SW 1271 (cell line): ENCODE data around the gene NLRP10.

Experiments
- DNase-seq, 2 experiments: peaks; one replicate each; lab custom pipeline; 2025; lab: John Stamatoyannopoulos, UW

The NLRP10 gene

DNA sequence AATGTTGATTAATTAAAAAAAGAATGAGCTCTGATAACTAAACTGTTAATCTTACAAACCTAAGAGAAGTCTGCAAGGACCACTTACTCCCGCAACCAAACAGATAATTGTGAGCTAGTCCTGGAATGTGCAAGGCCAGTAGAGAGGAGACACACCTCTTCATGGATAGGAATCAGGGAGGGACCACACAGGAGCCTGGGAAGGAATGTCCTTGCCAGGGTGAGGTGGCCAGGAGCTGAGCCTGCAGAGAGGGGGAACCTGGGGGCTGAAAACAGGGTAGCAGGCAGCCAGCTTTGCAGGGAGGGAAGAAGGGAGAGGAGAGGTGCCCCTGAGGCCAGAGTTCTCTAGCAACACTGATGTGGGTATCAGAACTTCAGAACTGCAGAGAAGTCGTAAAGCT, 9.4 kb upstream of the NLRP10 start:
- DNase-seq, result no peak

DNA sequence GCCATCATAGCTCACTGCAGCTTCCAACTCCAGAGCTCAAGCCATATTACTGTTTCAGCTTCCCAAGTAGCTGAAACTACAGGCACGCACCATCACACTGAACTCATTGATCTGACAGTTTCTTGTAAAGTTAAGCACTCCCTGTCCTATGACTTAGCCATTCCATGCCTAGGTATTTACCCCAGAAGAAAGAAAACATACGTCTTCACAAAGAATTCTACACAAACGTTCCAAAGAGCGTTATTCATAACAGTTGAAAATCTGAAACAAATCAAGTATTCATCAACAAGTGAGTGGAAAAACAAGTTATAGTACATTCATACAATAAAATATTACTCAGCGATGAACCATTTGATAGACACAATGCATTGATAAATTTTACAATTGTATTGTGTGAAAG, 7.8 kb upstream of the NLRP10 start:
- DNase-seq, result no peak

DNA sequence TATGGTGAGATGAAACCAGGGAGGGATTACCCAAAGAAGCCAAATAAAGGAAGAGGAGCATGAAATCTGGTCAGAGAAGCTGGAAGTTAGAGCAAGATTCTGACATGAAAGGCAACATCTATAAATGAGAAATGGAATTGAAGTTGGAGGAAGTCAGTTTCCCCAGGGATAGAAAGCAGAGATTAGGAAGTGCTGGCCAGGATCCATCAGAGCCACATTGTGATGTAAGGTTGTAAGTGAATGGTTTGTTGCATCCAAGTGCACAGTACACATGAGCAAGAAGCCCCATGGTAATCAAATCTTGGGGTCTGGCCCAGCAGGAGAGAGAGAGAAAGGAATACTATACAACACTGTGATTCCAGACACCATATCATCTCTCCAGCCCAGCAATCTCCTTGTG, 6.6 kb upstream of the NLRP10 start:
- DNase-seq, result no peak

DNA sequence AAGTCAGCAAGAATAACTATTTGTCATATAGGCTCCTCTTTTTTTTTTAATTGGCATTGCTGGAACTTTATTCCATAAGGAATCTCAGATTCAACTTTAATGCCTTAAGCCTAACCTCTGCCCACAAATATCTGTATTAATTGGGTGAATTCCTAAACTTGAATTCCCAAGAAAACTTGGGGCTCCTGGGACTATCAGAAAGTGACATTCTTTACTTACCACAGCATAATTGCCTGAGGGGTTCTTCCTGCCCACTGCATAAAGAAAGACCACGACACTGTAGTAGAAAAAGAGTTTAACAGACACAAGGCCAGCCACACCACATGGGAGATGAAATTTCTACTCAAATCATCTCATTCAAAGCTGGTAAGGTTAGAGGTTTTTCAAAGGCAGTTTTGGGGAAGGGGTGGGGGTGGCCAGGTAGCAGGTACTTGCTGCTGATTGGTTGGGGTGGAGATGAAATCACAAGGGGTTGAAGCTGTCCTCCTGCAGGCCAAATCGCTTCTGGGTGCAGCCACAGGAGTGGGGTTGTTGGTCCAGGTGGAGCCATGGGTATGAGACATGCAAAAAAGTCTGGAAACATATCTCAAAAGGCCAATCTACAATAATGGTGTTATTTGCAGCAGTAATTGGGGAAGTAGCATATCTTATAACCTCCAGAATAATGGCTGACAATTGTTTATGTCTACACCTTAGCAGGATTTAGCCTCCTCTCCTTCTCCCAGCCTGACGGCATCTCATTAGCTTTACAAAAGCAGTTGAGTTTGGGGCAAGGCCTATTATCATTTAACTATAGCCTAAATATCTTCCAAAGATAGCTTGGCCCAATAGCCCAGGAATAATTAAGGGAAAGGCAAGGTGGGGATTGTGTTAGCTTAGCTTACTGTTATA, 4.8 kb upstream of the NLRP10 start:
- no peak for DNase-seq

DNA sequence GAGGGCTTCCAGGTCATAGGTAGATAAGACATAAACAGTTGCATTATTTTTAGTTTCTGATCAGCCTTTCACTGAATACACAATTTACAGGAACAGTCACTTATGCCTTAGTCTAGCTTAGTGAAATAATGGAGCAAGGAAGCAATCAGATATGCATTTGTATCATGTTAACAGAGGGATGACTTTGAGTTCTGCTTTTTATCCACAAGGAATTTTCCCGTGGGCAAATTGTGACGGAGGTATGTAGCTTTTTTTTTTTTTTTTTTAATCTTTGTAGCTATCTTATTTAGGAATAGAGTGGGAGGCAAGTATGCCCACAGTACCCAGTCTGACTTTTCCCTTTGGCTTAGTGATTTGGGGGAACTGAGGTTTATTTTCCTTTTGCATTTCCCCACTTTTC, 3.4 kb upstream of the NLRP10 start:
- DNase-seq, result no peak

DNA sequence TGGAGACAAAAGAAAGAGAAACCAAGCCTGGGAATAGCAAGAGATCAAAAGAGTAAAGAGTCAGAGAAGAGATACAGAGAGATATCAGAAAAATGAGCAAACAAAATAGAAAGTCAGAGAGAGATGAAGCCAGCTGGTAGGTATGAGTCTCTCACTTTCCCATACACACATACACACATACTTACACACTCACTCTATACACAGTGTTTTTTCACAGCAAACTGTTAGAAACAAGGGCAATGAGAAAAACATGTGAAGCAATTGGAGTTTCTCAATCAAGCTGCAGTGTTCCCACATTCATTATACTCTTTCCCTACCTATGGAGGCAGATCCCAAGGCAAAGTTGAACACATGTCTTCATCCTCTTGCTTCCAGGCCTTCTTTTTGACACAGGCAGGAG, 2.6 kb upstream of the NLRP10 start:
- DNase-seq, result no peak

DNA sequence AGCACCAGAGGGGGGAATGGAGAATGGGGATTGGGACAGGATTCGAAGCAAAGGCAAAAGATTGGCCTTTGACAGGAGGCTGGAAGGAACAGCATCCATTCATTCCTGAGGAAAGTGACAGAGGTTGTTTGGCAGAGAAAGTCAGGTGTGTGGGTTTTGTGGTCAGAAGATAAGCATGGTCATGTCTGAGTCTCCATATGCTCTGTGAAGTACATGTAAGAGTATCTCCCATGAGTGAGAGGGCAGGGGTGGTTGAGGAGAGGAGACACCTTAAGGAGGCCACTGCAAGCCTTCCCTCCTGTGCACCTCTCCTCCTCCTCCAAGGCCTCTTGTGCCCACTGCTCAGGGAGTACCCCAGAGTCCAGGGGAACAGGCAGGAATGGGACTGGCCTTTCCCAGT, 1.9 kb upstream of the NLRP10 start:
- no peak for DNase-seq

DNA sequence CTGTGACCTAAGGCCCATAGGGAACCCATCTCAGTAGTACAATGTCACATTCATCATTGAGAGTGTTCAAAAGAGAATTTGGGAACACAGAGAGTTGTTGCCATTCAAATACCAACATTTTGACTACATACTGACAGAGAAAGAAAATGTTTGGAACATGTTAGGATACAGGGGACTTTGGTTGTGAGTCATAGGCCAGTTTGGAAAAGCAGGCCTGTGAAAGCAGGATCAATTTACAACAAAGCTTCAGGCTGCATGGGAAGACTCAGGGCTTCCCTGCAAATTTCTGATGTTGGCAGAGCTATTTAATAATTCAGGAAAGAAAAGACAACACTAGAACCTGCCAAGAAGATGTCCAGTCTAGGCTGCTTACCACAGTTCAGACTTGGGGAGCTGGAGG, 374 bp downstream of the NLRP10 start:
- DNase-seq, result no peak

DNA sequence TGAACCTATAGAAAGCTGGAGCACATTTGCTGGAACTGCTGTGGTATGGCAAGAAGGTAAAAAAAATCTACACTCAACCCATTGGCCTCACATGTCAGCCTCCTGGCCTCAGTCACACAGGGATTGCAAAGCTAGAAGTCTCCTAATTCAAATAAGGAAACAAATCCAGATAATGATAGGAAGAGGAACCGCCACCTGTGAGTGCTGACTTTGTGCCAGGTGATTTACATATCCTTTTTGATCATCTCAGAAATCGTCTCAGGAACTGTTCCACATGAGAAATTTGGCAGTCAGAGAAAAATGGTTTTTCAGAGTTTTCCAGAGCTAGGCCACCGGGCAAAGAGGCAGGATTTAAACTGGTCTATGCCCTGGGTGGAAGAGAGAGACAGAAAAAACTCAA, 986 bp downstream of the NLRP10 start:
- no peak for DNase-seq

DNA sequence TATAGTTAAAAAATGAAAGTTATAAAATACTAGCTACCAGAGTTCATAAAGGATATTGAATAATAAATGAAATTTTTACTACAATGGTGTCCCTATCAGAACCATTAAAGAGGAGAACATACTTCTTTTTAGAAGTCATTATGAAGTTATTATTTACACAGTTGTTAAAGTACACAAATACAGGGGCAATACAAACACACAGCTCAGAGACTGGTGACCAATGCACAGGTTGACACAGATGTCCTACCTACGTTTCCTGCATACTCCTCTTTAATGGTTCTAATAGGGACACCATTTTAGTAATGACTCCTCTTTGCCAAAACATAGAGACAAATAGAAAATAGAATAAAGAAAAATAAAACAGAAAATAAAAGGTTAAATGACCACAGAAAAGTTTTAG, 10.1 kb downstream of the NLRP10 start:
- no peak for DNase-seq

DNA sequence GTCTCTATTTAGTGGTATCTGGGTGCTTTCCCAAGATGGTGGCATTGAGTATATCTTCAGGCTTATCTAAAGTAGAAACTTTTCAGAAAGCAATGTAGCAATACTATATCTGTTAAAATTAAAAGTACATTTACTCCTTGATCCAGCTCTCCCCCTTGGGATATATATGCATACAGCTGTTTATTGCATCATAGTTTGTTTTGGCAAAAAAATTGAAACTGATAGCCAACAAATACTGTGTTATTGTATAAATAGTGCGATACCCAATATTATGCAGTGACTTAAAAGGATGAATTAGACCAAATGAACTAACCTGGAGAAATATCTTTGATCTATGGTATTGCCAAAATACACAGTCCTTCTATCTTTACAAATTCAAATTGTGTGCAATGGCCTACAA, 15.3 kb downstream of the NLRP10 start:
- no peak for DNase-seq

DNA sequence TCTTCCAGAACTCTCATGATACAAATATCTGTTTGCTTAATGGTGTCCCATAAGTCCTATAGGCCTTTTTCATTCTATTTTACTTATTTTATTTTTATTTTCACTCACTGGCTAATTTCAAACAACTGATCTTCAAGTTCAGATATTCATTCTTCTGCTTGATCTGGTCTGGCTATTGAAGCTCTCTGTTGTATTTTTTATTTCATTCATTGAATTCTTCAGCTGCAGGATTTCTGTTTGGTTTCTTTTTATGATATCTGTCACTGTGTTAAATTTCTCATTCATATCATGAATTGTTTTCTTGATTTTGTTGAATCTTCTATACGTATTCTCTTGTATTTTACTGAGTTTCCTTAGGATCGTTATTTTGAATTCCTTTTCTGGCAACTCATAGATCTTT, 21.1 kb downstream of the NLRP10 start:
- no peak for DNase-seq

DNA sequence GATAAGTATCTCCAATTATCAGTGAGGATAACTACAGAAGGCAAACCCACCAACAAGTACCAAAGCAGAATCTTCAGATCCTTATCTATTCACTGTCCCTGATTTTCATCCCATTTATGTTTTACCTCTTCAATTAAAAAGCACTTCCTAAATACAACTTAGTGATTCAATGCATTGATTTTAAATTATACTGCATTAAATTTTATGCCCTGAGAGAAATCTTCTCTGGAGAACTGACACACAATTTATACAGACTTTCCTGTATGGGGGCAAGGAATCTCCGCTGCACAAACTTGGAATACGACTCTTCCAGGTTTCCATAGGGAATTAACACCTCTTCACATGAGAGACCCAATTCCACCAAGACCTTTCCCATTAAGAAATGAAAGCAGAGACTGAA, 23.6 kb downstream of the NLRP10 start, which contains the start of gene OR10A3:
Gene OR10A3, minus strand, starts transcription at position 101 of the 400 bp plus-strand sequence. CDS start 2,188 bp downstream, outside the sequence.
- DNase-seq, result no peak

DNA sequence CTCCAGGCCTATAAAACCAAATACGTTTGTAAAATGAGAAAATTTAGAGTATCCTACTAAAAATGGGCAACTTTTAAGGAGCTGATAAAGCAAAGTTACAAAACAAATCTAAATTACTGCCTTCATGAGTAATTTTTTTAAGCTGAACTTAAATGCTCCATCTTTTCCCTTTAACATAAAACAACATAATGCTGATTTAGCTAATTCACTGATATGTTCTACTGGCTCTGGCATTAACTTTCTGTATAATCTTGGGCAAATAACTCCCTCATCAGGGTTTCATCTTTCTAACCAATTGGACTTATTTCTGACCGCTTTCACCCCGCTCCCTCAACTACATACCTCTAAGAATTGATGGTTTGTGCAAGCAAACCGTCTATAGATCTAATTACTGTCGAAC, 24.1 kb downstream of the NLRP10 start:
- no peak for DNase-seq

DNA sequence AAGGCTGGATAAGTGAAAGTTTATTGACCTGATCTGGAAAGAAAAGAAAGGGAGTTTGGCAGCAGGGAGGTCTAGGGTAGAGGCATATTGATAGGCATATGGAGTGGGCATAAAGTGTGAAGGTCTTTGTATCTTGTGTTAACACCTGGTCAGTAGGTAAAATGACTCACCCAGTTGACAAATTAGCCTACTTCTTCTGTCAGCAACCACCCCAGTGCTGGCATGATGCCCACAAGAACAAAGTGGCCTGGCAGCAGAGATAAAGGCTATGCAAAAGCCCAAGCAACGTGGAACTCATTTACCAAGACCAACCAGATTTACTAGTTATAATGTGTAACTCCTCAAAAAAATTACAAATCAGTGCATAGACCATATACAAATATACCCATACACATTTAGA, 28.6 kb downstream of the NLRP10 start:
- no peak for DNase-seq

DNA sequence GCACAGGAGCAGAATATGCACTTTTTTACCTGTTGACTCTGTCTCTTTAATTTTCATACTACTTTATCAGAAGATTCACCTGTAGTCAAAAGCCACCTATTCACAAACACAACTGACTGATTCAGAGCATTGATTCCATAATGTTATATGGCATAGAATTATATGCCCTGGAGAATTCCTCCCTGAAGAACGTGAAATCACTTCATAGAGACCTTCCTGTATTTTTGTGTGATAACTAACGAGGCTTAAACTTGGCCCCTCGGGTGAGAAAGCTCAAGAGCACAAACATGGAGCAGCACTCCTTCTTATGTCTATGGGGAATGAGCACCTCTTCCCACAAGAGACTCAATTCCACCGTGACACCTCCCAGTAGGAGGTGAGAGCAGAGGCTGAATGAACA, 34.1 kb downstream of the NLRP10 start, which contains the start of gene OR10A6:
Gene OR10A6, minus strand, starts transcription at position 101 of the 400 bp plus-strand sequence. CDS start 2,606 bp downstream, outside the sequence.
- DNase-seq, result no peak

DNA sequence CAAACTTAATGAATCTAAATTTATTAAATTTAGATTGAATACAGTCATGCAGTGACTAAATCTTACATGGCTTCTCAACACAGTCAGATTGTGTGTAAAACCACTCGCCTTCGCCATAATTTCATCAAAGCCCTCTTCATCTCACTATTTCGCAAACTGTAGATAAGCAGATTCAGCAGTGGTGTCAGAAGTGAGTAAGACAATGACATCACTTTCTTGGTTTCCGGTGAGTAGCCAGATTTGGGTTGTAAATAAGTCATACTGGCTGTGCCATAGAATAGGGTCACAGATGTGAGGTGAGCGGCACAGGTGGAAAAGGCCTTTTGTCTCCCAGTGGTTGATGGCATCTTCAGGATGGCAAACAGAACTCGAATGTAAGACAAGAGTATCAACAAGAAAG, 37.6 kb downstream of the NLRP10 start:
- no peak for DNase-seq

DNA sequence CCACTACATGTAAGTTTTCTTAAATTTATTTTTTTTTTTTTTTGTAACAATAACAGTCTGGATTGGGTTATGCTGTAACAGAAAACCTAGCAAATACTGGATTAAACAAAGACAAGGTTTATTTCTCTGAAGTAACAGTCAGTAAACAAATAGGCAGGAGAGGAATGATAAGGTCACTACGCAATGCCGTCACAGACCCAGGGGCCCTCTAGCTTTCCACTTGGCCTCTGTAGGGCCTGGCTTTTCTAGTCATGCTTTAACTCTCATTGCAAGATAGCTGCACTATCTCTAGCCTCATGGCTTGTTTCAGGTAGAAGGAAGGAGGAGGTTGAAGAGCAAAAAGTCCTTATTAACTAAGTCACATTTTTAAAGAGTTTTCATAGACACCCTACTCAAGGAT, 40.7 kb downstream of the NLRP10 start:
- DNase-seq, result no peak

DNA sequence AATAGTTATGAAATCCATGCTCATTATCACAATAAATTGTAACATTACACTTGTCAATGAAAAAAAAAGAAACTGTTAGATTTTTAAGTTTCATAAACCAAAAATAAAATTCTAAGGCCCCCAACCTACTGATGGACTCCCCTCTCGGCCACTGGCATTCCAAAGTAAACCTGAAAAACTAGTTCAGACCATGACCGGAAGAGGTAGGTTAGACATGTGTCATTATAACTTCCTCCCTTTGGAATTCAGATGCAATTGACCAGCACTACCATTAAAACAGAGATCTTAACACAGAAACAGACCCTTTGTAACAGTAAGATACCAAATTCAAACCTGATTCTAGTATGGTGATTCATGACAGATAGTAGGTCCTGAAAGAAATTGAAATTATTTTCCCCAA, 47.1 kb downstream of the NLRP10 start:
- DNase-seq, result no peak
